ENCODE data around the gene RELT. TPM values are rescaled to one million over a fixed set of nuclear protein-coding genes. Genes with fewer than 3 reads are reported as not detected.

Gene RELT
- polyA plus RNA-seq, 1 experiment, result 1.1 TPM

- ChIA-PET CTCF (interaction anchor here (0.9 to 2.9 kb wide), 6 partner anchors 9 to 273 kb away, joined by 3 to 14 read pairs (median 4); no protein-coding TSS in a partner anchor), POLR2A (no interaction called here)
- no peak overlapping the region for H3K27ac ChIP-seq (ENCODE audit: low read depth, low read length)
- H3K27me3 ChIP-seq (ENCODE audit: control insufficient read depth, insufficient read depth, low read length), result no peaks in the 10 kb centered on the region
- DNase-seq (ENCODE audit: low read depth, low spot score), result no peak
- TF ChIP-seq CTCF (IDR thresholded peaks at IDR 0.05; ENCODE audit: low read depth, low read length), result no peak
- H3K4me3 ChIP-seq (ENCODE audit: low read depth, low read length), result no peak overlapping the region
- H3K9me3 ChIP-seq (ENCODE audit: control insufficient read depth, insufficient read depth, low read length), result no peaks in the 10 kb centered on the region; the same call in 1 of the 2 replicates
Measured at GRCh38 chr11:73388265-73389133, 12.3 kb downstream of the RELT start.

GRCh38 chr11:73389134-73389525 lies 12.9 kb downstream of the RELT start:
- no peaks in the 10 kb centered on the region for H3K27me3 ChIP-seq (ENCODE audit: control insufficient read depth, insufficient read depth, low read length)
- no peaks in the 10 kb centered on the region; the same call in 1 of the 2 replicates for H3K9me3 ChIP-seq (ENCODE audit: control insufficient read depth, insufficient read depth, low read length)
- no peak overlapping the region for H3K27ac ChIP-seq (ENCODE audit: low read depth, low read length)
- no peak overlapping the region for H3K4me3 ChIP-seq (ENCODE audit: low read depth, low read length)
- CTCF ChIA-PET, result interaction anchor here (1.0 to 2.9 kb wide), 3 partner anchors 38 to 94 kb away, joined by 5 to 7 read pairs (median 5); no protein-coding TSS in a partner anchor
- no peak for DNase-seq (ENCODE audit: low read depth, low spot score)
- POLR2A ChIA-PET, result no interaction called here
- TF ChIP-seq CTCF (IDR thresholded peaks at IDR 0.05; ENCODE audit: low read depth, low read length), result no peak

GRCh38 chr11:73389916-73390315 lies 13.7 kb downstream of the RELT start:
- TF ChIP-seq CTCF (IDR thresholded peaks at IDR 0.05; ENCODE audit: low read depth, low read length), result no peak
- Histone ChIP-seq H3K27ac (ENCODE audit: low read depth, low read length) (no peak overlapping the region), H3K27me3 (ENCODE audit: control insufficient read depth, insufficient read depth, low read length) (no peaks in the 10 kb centered on the region), H3K4me3 (ENCODE audit: low read depth, low read length) (no peak overlapping the region), H3K9me3 (ENCODE audit: control insufficient read depth, insufficient read depth, low read length) (no peaks in the 10 kb centered on the region; the same call in 1 of the 2 replicates)
- DNase-seq (ENCODE audit: low read depth, low spot score), result no peak
- ChIA-PET POLR2A (no interaction called here), CTCF (interaction anchor here (1.0 to 4.5 kb wide), 4 partner anchors 38 to 95 kb away, joined by 5 to 43 read pairs (median 6); no protein-coding TSS in a partner anchor)

GRCh38 chr11:73390601-73391565 lies 14.7 kb downstream of the RELT start:
- no peaks in the 10 kb centered on the region for H3K27me3 ChIP-seq (ENCODE audit: control insufficient read depth, insufficient read depth, low read length)
- ChIA-PET POLR2A (no interaction called here), CTCF (interaction anchor here (2.9 to 4.5 kb wide), 2 partner anchors 39 to 96 kb away, joined by 7 to 43 read pairs; no protein-coding TSS in a partner anchor)
- no peak for TF ChIP-seq CTCF (IDR thresholded peaks at IDR 0.05; ENCODE audit: low read depth, low read length)
- H3K4me3 ChIP-seq (ENCODE audit: low read depth, low read length), result no peak overlapping the region
- H3K9me3 ChIP-seq (ENCODE audit: control insufficient read depth, insufficient read depth, low read length), result no peaks in the 10 kb centered on the region
- no peak overlapping the region for H3K27ac ChIP-seq (ENCODE audit: low read depth, low read length)
- no peak for DNase-seq (ENCODE audit: low read depth, low spot score)
